ENCODE results near the gene INPP4A.

GRCh38 chr2:98463988-98464771 lies 19.5 kb downstream of the INPP4A start:
- TF ChIP-seq POLR2A (IDR thresholded peaks at IDR 0.05; ENCODE audit: low read depth) (no peak), CTCF (IDR thresholded peaks at IDR 0.05) (no peak)
